Right lobe of liver (tissue), 6 donors: ENCODE data around the gene C1QTNF6. TPM values are rescaled to one million over a fixed set of nuclear protein-coding genes. Genes with fewer than 3 reads are reported as not detected.

Experiments used
- ATAC-seq, 4 donors: fragments of 200-7000 bp; cut with Tn5 transposase; one replicate each; pipeline ENCODE4 v1.9.1; 2020; ENCODE audit warnings: mild to moderate bottlenecking in 4 of 4, moderate library complexity in 4 of 4
- DNase-seq, 3 donors: peaks; one replicate each; pipeline ENCODE4 v3.0.0-alpha.2; 2020
- H3K27ac ChIP-seq, 3 donors: fragments of 200-600 bp; one replicate each; pipeline ENCODE4 v1.8.0; 2022
- H3K27me3 ChIP-seq, 2 donors: fragments of 200-600 bp; one replicate each; pipeline ENCODE4 v1.8.0; 2022
- H3K36me3 ChIP-seq, 4 donors: fragments of 200-600 bp; sonication (generic) in 1 of 4; one replicate each; pipeline versions ENCODE4 v1.5.1 to v1.8.0; 2017 to 2022; ENCODE audit warnings: control low read depth in 1 of 4
- H3K4me1 ChIP-seq, 4 donors: fragments of 200-600 bp; sonication (generic) in 1 of 4; one replicate each; pipeline versions ENCODE4 v1.5.1 to v1.8.0; 2017 to 2022; ENCODE audit warnings: control low read depth in 1 of 4
- H3K4me3 ChIP-seq, 3 donors: fragments of 200-600 bp; one replicate each; pipeline ENCODE4 v1.8.0; 2022
- H3K9me3 ChIP-seq, 4 donors: fragments of 200-600 bp; sonication (generic) in 1 of 4; one replicate each; pipeline versions ENCODE4 v1.5.1 to v1.8.0; 2017 to 2022; ENCODE audit warnings: control low read depth in 1 of 4
- CTCF ChIP-seq, 4 donors: fragments of 200-600 bp in 3 of 4; fragments of 450-650 bp in 1 of 4; IDR thresholded peaks; one replicate each; pipeline versions ENCODE4 v1.5.1 to v1.8.0; 2016 to 2022; ENCODE audit warnings: antibody characterized with exemption in 4 of 4, mild to moderate bottlenecking in 2 of 4
- POLR2A ChIP-seq: fragments of 450-650 bp; IDR thresholded peaks from one replicate; pipeline ENCODE4 v1.6.1; 2017; ENCODE audit warnings: antibody characterized with exemption, mild to moderate bottlenecking
- WGBS: methylation state at CpG from one replicate; pipeline ENCODE4 v1.1.6; 2018; ENCODE audit warnings: low coverage, low lambda C conversion rate; ENCODE audit not compliant: insufficient coverage; ENCODE audit errors: missing lambda C conversion rate; 5-methylcytosine and 5-hydroxymethylcytosine counted together
- intact Hi-C, 2 donors: fragments of 100-400 bp; cut with DNase I; formaldehyde crosslinking; loops; one replicate each; pipeline versions ENCODE4 v1.11.2 to v1.14.1; 2022
- total RNA-seq, 6 experiments: library from RNA; depleted of rRNA in 2 of 6; stranded (reverse); fragments of >200 nt in 2 of 6; fragmentation: NEBNext Ultra II Directional in 3 of 6; extraction: Animal tissue kit (Norgen Biotek cat#: 25700) in 3 of 6; gene quantifications; one replicate each; pipeline versions ENCODE4 v1.1.0 to v1.2.4, GENCODE V29; 2016 to 2023
- donor health status: DM: no; HTN: yes; CAD: no.
- donor health status: DM: no; HTN: no; CAD: no.
- donor health status: DM: no; HTN: no; CAD: no.
- donor health status: DM: no; HTN: yes; CAD: no.
- donor health status: DM: no; HTN: yes; CAD: no.

The C1QTNF6 gene
- total RNA-seq, 6 experiments from 2014 or later = 3.3 to 12.6 (median 6.3) TPM

DNA sequence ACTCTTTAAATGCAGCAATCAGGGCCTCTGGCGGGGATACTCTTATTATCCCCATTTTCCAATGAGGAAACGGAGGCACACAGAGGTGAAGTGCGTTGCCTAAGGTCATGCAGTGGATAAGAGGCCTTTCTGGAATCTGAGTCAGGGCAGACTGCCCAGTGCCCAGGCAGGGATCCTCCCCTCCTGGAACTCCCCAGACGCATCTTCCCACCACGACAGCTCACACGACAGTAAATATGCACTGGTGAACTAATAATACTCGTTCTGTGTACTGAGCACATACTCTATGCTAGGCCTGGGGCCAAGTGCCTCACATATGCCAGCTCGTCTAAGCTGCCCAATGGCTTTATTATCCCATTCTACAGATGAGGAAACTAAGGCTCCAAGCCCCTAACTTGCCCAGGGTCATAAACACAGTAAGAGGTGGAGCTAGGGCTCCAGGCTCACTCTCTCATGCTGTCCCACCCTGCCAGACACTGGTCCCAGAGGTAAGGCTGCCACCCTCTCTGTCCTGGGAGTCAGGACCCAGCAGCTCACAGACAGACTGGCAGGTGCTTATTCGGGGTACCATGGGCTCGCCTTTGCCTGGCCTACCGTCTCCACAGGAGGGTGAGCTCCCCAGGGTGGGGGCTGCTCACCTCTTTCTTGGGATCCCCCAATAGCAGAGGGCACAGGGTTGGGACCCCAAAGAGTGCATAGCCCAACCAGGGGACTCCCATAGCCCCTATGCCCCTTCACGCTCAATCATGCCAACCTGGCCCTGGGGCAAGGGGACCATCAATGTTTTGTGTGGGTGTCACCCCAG, 40.7 kb downstream of the C1QTNF6 start:
- TF ChIP-seq CTCF (IDR thresholded peaks at IDR 0.05) (no peak), POLR2A (no peak)
- H3K4me3 ChIP-seq = peak overlapping the region in 1 of 3 donors; percentile 2
- 83% methylated on average over 2 of the region's 12 CpGs for WGBS
- H3K27me3 ChIP-seq = no peaks in the 10 kb centered on the region
- DNase-seq = peak in 1 of 3 donors; percentile 18
- H3K27ac ChIP-seq = no peak overlapping the region
- ATAC-seq = peak in 1 of 4 donors; percentile 20
- H3K4me1 ChIP-seq = peaks cover 0 to 8% (median 3%) of the 10 kb centered on the region in 4 donors
- H3K36me3 ChIP-seq = no peaks in the 10 kb centered on the region
- intact Hi-C loops = no loop called here
- H3K9me3 ChIP-seq = no peaks in the 10 kb centered on the region

- intact Hi-C loops = no loop called here
- peak in 1 of 3 donors; percentile 8 for DNase-seq
- H3K27ac ChIP-seq = no peak overlapping the region
These were observed 41.4 kb downstream of the C1QTNF6 start for GRCh38 chr22:37146507-37147180.

DNA sequence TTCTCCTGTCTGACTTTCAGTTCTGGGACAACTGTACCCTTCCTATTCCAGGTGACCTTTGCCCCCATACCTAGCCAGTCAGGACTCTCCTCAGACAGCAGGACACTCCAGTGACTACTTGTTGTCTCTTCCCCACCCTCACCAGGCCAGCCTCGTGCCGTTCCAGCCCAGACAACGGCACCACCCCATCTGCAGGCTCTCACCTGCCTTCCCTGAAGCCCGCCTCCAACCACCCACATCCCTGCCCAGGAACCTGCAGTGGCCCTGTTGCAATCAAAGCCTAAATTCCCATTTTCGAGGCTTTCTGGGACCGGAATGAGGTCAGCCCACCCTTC, 42.0 kb downstream of the C1QTNF6 start:
- 43% methylated on average over 3 of the region's 6 CpGs for WGBS
- no peak overlapping the region for H3K27ac ChIP-seq

More at GRCh38 chr22:37146507-37147180, 41.4 kb downstream of the C1QTNF6 start:
- H3K27me3 ChIP-seq = no peaks in the 10 kb centered on the region
- H3K36me3 ChIP-seq = no peaks in the 10 kb centered on the region
- TF ChIP-seq POLR2A = no peak
- no peak for TF ChIP-seq CTCF (IDR thresholded peaks at IDR 0.05)
- H3K4me1 ChIP-seq = peaks cover 0 to 8% (median 3%) of the 10 kb centered on the region in 4 donors
- 77% methylated on average over 11 of the region's 16 CpGs for WGBS
- no peak overlapping the region for H3K4me3 ChIP-seq
- no peaks in the 10 kb centered on the region for H3K9me3 ChIP-seq
- ATAC-seq = no peak

More for the DNA sequence above, 42.0 kb downstream of the C1QTNF6 start:
- intact Hi-C loops = no loop called here
- DNase-seq (peak in 1 of 3 donors; percentile 59), ATAC-seq (peak; percentile 54 to 75 (median 66))
- Histone ChIP-seq H3K4me3 (no peak overlapping the region), H3K36me3 (no peaks in the 10 kb centered on the region), H3K9me3 (no peaks in the 10 kb centered on the region), H3K4me1 (peaks cover 0 to 8% (median 3%) of the 10 kb centered on the region in 4 donors), H3K27me3 (no peaks in the 10 kb centered on the region)
- TF ChIP-seq POLR2A (no peak), CTCF (IDR thresholded peaks at IDR 0.05) (no peak)
